GM12891 (cell line): Measurements from ENCODE around the gene GUCA2B.

Source experiments
- PAX5 ChIP-seq: IDR thresholded peaks from 2 replicates; pipeline ENCODE4 v1.6.1; 2011; ENCODE audit warnings: low read length, moderate library complexity, mild to moderate bottlenecking; ENCODE audit not compliant: insufficient read depth, severe bottlenecking
- POLR2A ChIP-seq: IDR thresholded peaks from 2 replicates; pipeline ENCODE4 v1.6.1; 2011; ENCODE audit warnings: low read depth, low read length, control low read depth
- POLR2AphosphoS5 ChIP-seq: IDR thresholded peaks from 2 replicates; pipeline ENCODE4 v1.6.1; 2011; ENCODE audit warnings: low read depth, low read length, control low read depth
- POU2F2 ChIP-seq: IDR thresholded peaks from 2 replicates; pipeline ENCODE4 v1.6.1; 2011; ENCODE audit warnings: low read depth, mild to moderate bottlenecking, control low read depth, low read length, moderate library complexity
- TAF1 ChIP-seq: IDR thresholded peaks from 2 replicates; pipeline ENCODE4 v1.6.1; 2011; ENCODE audit warnings: low read depth, low read length, control low read depth

DNA sequence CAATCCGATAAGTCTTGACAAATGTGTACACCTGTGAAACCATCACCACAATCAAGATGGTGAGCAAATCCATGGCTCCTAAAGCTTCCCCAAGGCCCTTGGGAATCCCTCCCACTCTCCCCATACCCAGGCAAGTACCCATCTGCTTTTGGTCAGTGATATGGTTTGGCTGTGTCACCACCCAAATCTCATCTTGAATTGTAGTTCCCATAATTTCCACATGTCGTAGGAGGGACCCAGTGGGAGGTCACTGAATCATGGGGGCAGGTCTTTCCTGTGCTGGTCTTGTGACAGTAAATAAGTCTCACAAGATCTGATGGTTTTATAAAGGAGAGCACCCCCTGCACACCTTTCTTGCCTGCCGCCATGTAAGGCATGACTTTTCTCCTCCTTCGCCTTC, 14.6 kb upstream of the GUCA2B start:
- TF ChIP-seq POLR2A (no peak), POLR2AphosphoS5 (no peak), TAF1 (no peak), PAX5 (no peak), POU2F2 (no peak)
